Erythroblast (primary cell): ENCODE measurements around the gene CHID1.

Experiments used
- GATA1 ChIP-seq: IDR thresholded peaks from 2 replicates; pipeline ENCODE4 v1.6.1; 2011; ENCODE audit warnings: low read depth, mild to moderate bottlenecking, control low read depth, low read length, moderate library complexity
- POLR2A ChIP-seq: IDR thresholded peaks from 2 replicates; pipeline ENCODE4 v1.6.1; 2011; ENCODE audit warnings: mild to moderate bottlenecking, low read length

- TF ChIP-seq POLR2A (no peak), GATA1 (no peak)
Measured at GRCh38 chr11:917426-917825, 6.8 kb upstream of the CHID1 start.
